Measurements from ENCODE around the gene GRIN2A.

GRIN2A gene

GRCh38 chr16:9805109-9805508 lies 377.1 kb downstream of the GRIN2A start:
- no peak for DNase-seq

- no peak for DNase-seq
These were observed 380.1 kb downstream of the GRIN2A start for GRCh38 chr16:9802160-9802559.

- DNase-seq = no peak
These were observed 380.6 kb downstream of the GRIN2A start for GRCh38 chr16:9801651-9802050.

GRCh38 chr16:9800186-9800738 lies 382.0 kb downstream of the GRIN2A start:
- no peak for DNase-seq

- DNase-seq = no peak
These were observed 383.2 kb downstream of the GRIN2A start for GRCh38 chr16:9798952-9799580.

- no peak for DNase-seq
These were observed 383.8 kb downstream of the GRIN2A start for GRCh38 chr16:9798474-9798873.

GRCh38 chr16:9797306-9797705 lies 384.9 kb downstream of the GRIN2A start:
- no peak for DNase-seq

- no peak for DNase-seq
These were observed 388.6 kb downstream of the GRIN2A start for GRCh38 chr16:9793623-9794022.

- no peak for DNase-seq
These were observed 390.7 kb downstream of the GRIN2A start for GRCh38 chr16:9791556-9791955.

GRCh38 chr16:9790199-9790598 lies 392.0 kb downstream of the GRIN2A start:
- no peak for DNase-seq

- no peak for DNase-seq
These were observed 394.5 kb downstream of the GRIN2A start for GRCh38 chr16:9787717-9788116.

- no peak for DNase-seq
These were observed 401.4 kb downstream of the GRIN2A start for GRCh38 chr16:9780831-9781230.

GRCh38 chr16:9778849-9779248 lies 403.4 kb downstream of the GRIN2A start:
- DNase-seq = no peak

GRCh38 chr16:9775998-9776397 lies 406.2 kb downstream of the GRIN2A start:
- no peak for DNase-seq

- no peak for DNase-seq
These were observed 408.9 kb downstream of the GRIN2A start for GRCh38 chr16:9773289-9773688.

- DNase-seq = no peak
These were observed 409.6 kb downstream of the GRIN2A start for GRCh38 chr16:9772526-9773225.

- no peak for DNase-seq
These were observed 415.3 kb downstream of the GRIN2A start for GRCh38 chr16:9766891-9767290.

GRCh38 chr16:9763505-9763904 lies 418.7 kb downstream of the GRIN2A start:
- no peak for DNase-seq

- no peak for DNase-seq
These were observed 420.4 kb downstream of the GRIN2A start for GRCh38 chr16:9761870-9762269.

GRCh38 chr16:9757687-9758086 lies 424.5 kb downstream of the GRIN2A start:
- no peak for DNase-seq

- DNase-seq = no peak
These were observed 425.8 kb downstream of the GRIN2A start for GRCh38 chr16:9756434-9756833.

GRCh38 chr16:9755081-9755480 lies 427.1 kb downstream of the GRIN2A start:
- DNase-seq = no peak

GRCh38 chr16:9741776-9742175 lies 440.5 kb downstream of the GRIN2A start:
- DNase-seq = no peak

- DNase-seq = no peak
These were observed 442.9 kb downstream of the GRIN2A start for GRCh38 chr16:9739301-9739700.

- no peak for DNase-seq
These were observed 443.5 kb downstream of the GRIN2A start for GRCh38 chr16:9738690-9739089.
